ENCODE measurements around the gene HNMT.
"Not testable (repeated sequence)": the region's sequence is repeated elsewhere in the genome, so short reads cannot be mapped to it uniquely, and the experiment has no call there.

Gene HNMT

GRCh38 chr2:137969418-137969765 lies 5.1 kb downstream of the HNMT start:
- no peak overlapping the region for H3K27ac ChIP-seq
- ChIA-PET CTCF (interaction anchor here (0.6 kb wide), 1 partner anchor 818 kb away, joined by 3 read pairs; no protein-coding TSS in a partner anchor), POLR2A (ENCODE audit: low non-redundant PET) (no interaction called here)
- no peak for TF ChIP-seq CTCF (conservative IDR thresholded peaks at IDR 0.05; ENCODE audit: low read depth)
- peak; percentile 51 for DNase-seq (ENCODE audit: low spot score)

GRCh38 chr2:137969876-137970275 lies 5.6 kb downstream of the HNMT start:
- no peak for TF ChIP-seq CTCF (conservative IDR thresholded peaks at IDR 0.05; ENCODE audit: low read depth)
- POLR2A ChIA-PET (ENCODE audit: low non-redundant PET): no interaction called here
- H3K27ac ChIP-seq: no peak overlapping the region
- CTCF ChIA-PET: interaction anchor here (0.6 kb wide), 1 partner anchor 62 kb away, joined by 4 read pairs; no protein-coding TSS in a partner anchor
- no peak for DNase-seq (ENCODE audit: low spot score)

- POLR2A ChIA-PET (ENCODE audit: low non-redundant PET); DNase-seq (ENCODE audit: low spot score); H3K27ac ChIP-seq: not testable (repeated sequence)
- CTCF ChIA-PET: interaction anchor here (0.7 kb wide), 1 partner anchor 855 kb away, joined by 3 read pairs; no protein-coding TSS in a partner anchor
These were observed 7.0 kb downstream of the HNMT start for GRCh38 chr2:137971259-137971658.

- ChIA-PET CTCF (no interaction called here), POLR2A (ENCODE audit: low non-redundant PET) (interaction anchor here (0.6 kb wide), 1 partner anchor 323 kb away, joined by 7 read pairs; no protein-coding TSS in a partner anchor)
- TF ChIP-seq CTCF (conservative IDR thresholded peaks at IDR 0.05; ENCODE audit: low read depth): no peak
- no peak for DNase-seq (ENCODE audit: low spot score)
- H3K27ac ChIP-seq: no peak overlapping the region
These were observed 9.0 kb downstream of the HNMT start for GRCh38 chr2:137973280-137973679.

GRCh38 chr2:137975280-137976271 lies 11.3 kb downstream of the HNMT start:
- DNase-seq (ENCODE audit: low spot score): peak; percentile 29
- ChIA-PET POLR2A (ENCODE audit: low non-redundant PET) (no interaction called here), CTCF (interaction anchor here (0.7 kb wide), 1 partner anchor 841 kb away, joined by 4 read pairs; no protein-coding TSS in a partner anchor)
- no peak for TF ChIP-seq CTCF (conservative IDR thresholded peaks at IDR 0.05; ENCODE audit: low read depth)
- no peak overlapping the region for H3K27ac ChIP-seq

GRCh38 chr2:137976274-137976673 lies 12.0 kb downstream of the HNMT start:
- DNase-seq (ENCODE audit: low spot score): no peak
- no peak for TF ChIP-seq CTCF (conservative IDR thresholded peaks at IDR 0.05; ENCODE audit: low read depth)
- H3K27ac ChIP-seq: no peak overlapping the region
- CTCF ChIA-PET: no interaction called here
- POLR2A ChIA-PET (ENCODE audit: low non-redundant PET): no interaction called here

GRCh38 chr2:137977790-137978189 lies 13.5 kb downstream of the HNMT start:
- POLR2A ChIA-PET (ENCODE audit: low non-redundant PET): no interaction called here
- H3K27ac ChIP-seq: no peak overlapping the region
- DNase-seq (ENCODE audit: low spot score): no peak
- CTCF ChIA-PET: no interaction called here
- TF ChIP-seq CTCF (conservative IDR thresholded peaks at IDR 0.05; ENCODE audit: low read depth): no peak
